ENCODE measurements around the gene ACLY. TPM values are rescaled to one million over a fixed set of nuclear protein-coding genes. Genes with fewer than 3 reads are reported as not detected.
A peak's percentile ranks its signal among the peaks of the same experiment; 100 is the strongest.

Gene ACLY
- total and polyA plus RNA-seq, 2 of the 13 experiments (the other 11 are each of a cell fraction or from before 2014, with no cell fraction given) = 111 to 218 TPM

DNA sequence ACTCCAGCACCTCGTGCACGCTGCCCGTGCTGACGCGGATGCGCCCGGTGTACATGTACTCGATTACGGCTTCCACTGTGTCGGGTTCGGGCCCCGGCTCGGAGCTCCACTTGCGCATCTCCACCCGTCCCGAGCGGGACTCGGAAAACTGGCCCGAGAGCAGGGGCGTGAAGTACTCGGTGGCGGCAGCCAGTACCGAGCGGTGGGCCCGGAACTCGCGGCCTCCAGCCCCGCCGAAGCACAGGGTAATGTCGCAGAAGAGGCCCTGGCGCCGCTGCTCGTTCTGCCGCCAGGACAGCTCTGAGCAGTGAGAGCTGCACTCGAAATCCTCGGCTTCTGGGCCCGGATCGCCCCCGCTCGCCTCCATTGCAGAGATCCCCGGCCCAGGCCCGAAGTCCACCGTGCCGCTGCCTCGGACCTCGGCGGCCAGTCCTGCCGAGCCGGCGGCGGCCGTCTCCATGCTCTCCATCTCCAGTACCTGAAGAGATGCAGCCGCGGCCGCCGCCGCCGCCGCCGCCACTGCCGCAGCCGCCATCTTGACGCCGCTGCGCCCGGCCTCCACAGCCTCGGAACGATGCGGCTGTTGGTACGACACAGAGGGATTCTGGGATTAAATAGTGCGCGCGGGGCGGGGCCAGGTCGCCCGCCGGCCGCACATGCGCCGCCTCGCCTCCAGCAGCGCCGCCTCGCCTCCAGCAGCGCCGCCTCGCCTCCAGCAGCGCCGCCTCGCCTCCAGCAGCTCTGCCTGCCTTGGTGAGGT is 53.7 kb downstream of the ACLY start, which contains the start of gene KLHL11 (continued):
- peak; percentile 66 for TF ChIP-seq ARID5B (CRISPR knock-in tag; IDR thresholded peaks at IDR 0.05)
- TF ChIP-seq ZHX1 (CRISPR knock-in tag; IDR thresholded peaks at IDR 0.05; ENCODE audit: low read depth) = peak; percentile 96
- peak; percentile 58; the same call in 1 of the 2 replicates for TF ChIP-seq ELF4 (CRISPR knock-in tag; IDR thresholded peaks at IDR 0.05; ENCODE audit: borderline replicate concordance)
- peak; percentile 46; the same call in 1 of the 2 replicates for TF ChIP-seq SALL2 (CRISPR knock-in tag; IDR thresholded peaks at IDR 0.05)
- TF ChIP-seq USF2 (IDR thresholded peaks at IDR 0.05; ENCODE audit: low read depth, low read length) = no peak
- TF ChIP-seq USF2 (CRISPR knock-in tag; IDR thresholded peaks at IDR 0.05; ENCODE audit: borderline replicate concordance) = no peak
- peak in 1 of 2 experiments; percentile 26; a peak in 1 of 4 replicates for TF ChIP-seq EP300 (IDR thresholded peaks at IDR 0.05; ENCODE audit: low read depth in 2 of 2, low read length in 2 of 2)
- peak; percentile 7; the same call in 1 of the 2 replicates for TF ChIP-seq EP300 (CRISPR knock-in tag; IDR thresholded peaks at IDR 0.05; ENCODE audit: borderline replicate concordance)
- no peak; the same call in 1 of the 2 replicates for TF ChIP-seq AHR (CRISPR knock-in tag; IDR thresholded peaks at IDR 0.05)
- no peak for TF ChIP-seq SATB2 (CRISPR knock-in tag; IDR thresholded peaks at IDR 0.05)
- TF ChIP-seq ZSCAN9 (CRISPR knock-in tag; IDR thresholded peaks at IDR 0.05; ENCODE audit: borderline replicate concordance) = peak; percentile 27
- peak; percentile 58; the same call in 1 of the 2 replicates for TF ChIP-seq TBP (CRISPR knock-in tag; IDR thresholded peaks at IDR 0.05)
- TF ChIP-seq PHF21A (CRISPR knock-in tag; IDR thresholded peaks at IDR 0.05) = peak; percentile 46; the same call in 1 of the 2 replicates
- TF ChIP-seq, protein P1, sequence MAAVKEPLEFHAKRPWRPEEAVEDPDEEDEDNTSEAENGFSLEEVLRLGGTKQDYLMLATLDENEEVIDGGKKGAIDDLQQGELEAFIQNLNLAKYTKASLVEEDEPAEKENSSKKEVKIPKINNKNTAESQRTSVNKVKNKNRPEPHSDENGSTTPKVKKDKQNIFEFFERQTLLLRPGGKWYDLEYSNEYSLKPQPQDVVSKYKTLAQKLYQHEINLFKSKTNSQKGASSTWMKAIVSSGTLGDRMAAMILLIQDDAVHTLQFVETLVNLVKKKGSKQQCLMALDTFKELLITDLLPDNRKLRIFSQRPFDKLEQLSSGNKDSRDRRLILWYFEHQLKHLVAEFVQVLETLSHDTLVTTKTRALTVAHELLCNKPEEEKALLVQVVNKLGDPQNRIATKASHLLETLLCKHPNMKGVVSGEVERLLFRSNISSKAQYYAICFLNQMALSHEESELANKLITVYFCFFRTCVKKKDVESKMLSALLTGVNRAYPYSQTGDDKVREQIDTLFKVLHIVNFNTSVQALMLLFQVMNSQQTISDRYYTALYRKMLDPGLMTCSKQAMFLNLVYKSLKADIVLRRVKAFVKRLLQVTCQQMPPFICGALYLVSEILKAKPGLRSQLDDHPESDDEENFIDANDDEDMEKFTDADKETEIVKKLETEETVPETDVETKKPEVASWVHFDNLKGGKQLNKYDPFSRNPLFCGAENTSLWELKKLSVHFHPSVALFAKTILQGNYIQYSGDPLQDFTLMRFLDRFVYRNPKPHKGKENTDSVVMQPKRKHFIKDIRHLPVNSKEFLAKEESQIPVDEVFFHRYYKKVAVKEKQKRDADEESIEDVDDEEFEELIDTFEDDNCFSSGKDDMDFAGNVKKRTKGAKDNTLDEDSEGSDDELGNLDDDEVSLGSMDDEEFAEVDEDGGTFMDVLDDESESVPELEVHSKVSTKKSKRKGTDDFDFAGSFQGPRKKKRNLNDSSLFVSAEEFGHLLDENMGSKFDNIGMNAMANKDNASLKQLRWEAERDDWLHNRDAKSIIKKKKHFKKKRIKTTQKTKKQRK (IDR thresholded peaks at IDR 0.05; ENCODE audit: low read length) = no peak

All from HepG2 (cell line).